OCI-LY1 (cell line): ENCODE measurements around the gene TUBGCP5.

ENCODE experiments used
- H2AFZ ChIP-seq: fragments of 200-600 bp; sonication (generic), shearing (Covaris generic); 2 replicates; pipeline ENCODE4 v1.6.0; 2014; ENCODE audit warnings: antibody characterized with exemption, mild to moderate bottlenecking, low read length
- H3F3A ChIP-seq: fragments of 200-600 bp; sonication (generic), shearing (Covaris generic); 2 replicates; pipeline ENCODE4 v1.6.0; 2014; ENCODE audit warnings: mild to moderate bottlenecking, antibody characterized with exemption, low read length, moderate library complexity; ENCODE audit not compliant: insufficient read depth
- H3K27ac ChIP-seq: fragments of 200-600 bp; sonication (generic); 2 replicates; pipeline ENCODE4 v1.5.1; 2014; ENCODE audit warnings: low read length, mixed run types, mild to moderate bottlenecking, low read depth; ENCODE audit not compliant: poor library complexity, severe bottlenecking
- H3K27me3 ChIP-seq: fragments of 200-600 bp; sonication (generic); 2 replicates; pipeline ENCODE4 v1.6.0; 2014; ENCODE audit warnings: antibody characterized with exemption, mild to moderate bottlenecking, low read length, moderate library complexity; ENCODE audit not compliant: insufficient read depth
- H3K36me3 ChIP-seq: fragments of 200-600 bp; sonication (generic); 2 replicates; pipeline ENCODE4 v1.6.1; 2014; ENCODE audit warnings: mild to moderate bottlenecking, antibody characterized with exemption, low read length, moderate library complexity, mixed read lengths; ENCODE audit not compliant: insufficient read depth
- H3K4me1 ChIP-seq: fragments of 200-600 bp; sonication (generic); 2 replicates; pipeline ENCODE4 v1.5.1; 2014; ENCODE audit warnings: mild to moderate bottlenecking, low read length, moderate library complexity; ENCODE audit not compliant: insufficient read depth, severe bottlenecking
- H3K4me2 ChIP-seq: fragments of 200-600 bp; sonication (generic), shearing (Covaris generic); 2 replicates; pipeline ENCODE4 v1.6.1; 2014; ENCODE audit warnings: low read length
- H3K4me3 ChIP-seq: fragments of 200-600 bp; sonication (generic); 2 replicates; pipeline ENCODE4 v1.5.1; 2014; ENCODE audit warnings: low read length, low read depth, mild to moderate bottlenecking, mixed read lengths; ENCODE audit not compliant: poor library complexity, severe bottlenecking
- H3K79me2 ChIP-seq: fragments of 200-600 bp; shearing (Covaris generic); 2 replicates; pipeline ENCODE4 v1.6.1; 2016; ENCODE audit warnings: mixed run types, low read length, mixed read lengths; ENCODE audit not compliant: insufficient read depth
- H3K9ac ChIP-seq: fragments of 200-600 bp; sonication (generic), shearing (Covaris generic); 2 replicates; pipeline ENCODE4 v1.6.1; 2014; ENCODE audit warnings: mild to moderate bottlenecking, low read length, mixed read lengths
- H3K9me2 ChIP-seq: fragments of 200-600 bp; sonication (generic), shearing (Covaris generic); 2 replicates; pipeline ENCODE4 v1.6.1; 2014; ENCODE audit warnings: low read depth, mild to moderate bottlenecking, low read length, mixed read lengths
- H3K9me3 ChIP-seq: fragments of 200-600 bp; shearing (Covaris generic); 2 replicates; pipeline ENCODE4 v1.6.1; 2014; ENCODE audit warnings: low read length, mixed read lengths
- H4K20me1 ChIP-seq: fragments of 200-600 bp; sonication (generic), shearing (Covaris generic); 2 replicates; pipeline ENCODE4 v1.6.0; 2016; ENCODE audit warnings: mild to moderate bottlenecking, low read length; ENCODE audit not compliant: insufficient read depth
- EZH2 ChIP-seq: fragments of 200-600 bp; sonication (generic), shearing (Covaris generic); IDR thresholded peaks from 2 replicates; pipeline ENCODE4 v1.8.0; 2017; ENCODE audit warnings: borderline replicate concordance, mixed run types, mild to moderate bottlenecking, antibody characterized with exemption, low read length, moderate library complexity, mixed read lengths
- TF ChIP-seq, protein P1 (sequence below): fragments of 200-600 bp; sonication (generic), shearing (Covaris generic); IDR thresholded peaks from 2 replicates; pipeline ENCODE4 v1.5.1; 2017; ENCODE audit warnings: mild to moderate bottlenecking, antibody characterized with exemption, low read length, moderate library complexity, mixed read lengths

TUBGCP5 gene

GRCh38 chr15:23069496-23070166, 30.3 kb upstream of the TUBGCP5 start:
- no peak overlapping the region for H3K4me3 ChIP-seq
- no peak for TF ChIP-seq EZH2
- TF ChIP-seq, protein P1, sequence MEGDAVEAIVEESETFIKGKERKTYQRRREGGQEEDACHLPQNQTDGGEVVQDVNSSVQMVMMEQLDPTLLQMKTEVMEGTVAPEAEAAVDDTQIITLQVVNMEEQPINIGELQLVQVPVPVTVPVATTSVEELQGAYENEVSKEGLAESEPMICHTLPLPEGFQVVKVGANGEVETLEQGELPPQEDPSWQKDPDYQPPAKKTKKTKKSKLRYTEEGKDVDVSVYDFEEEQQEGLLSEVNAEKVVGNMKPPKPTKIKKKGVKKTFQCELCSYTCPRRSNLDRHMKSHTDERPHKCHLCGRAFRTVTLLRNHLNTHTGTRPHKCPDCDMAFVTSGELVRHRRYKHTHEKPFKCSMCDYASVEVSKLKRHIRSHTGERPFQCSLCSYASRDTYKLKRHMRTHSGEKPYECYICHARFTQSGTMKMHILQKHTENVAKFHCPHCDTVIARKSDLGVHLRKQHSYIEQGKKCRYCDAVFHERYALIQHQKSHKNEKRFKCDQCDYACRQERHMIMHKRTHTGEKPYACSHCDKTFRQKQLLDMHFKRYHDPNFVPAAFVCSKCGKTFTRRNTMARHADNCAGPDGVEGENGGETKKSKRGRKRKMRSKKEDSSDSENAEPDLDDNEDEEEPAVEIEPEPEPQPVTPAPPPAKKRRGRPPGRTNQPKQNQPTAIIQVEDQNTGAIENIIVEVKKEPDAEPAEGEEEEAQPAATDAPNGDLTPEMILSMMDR = no peak
- no peaks in the 10 kb centered on the region for H3K9me3 ChIP-seq
- no peaks in the 10 kb centered on the region for H3F3A ChIP-seq
- no peak overlapping the region for H3K27ac ChIP-seq
- H3K79me2 ChIP-seq = no peaks in the 10 kb centered on the region
- H3K36me3 ChIP-seq = no peaks in the 10 kb centered on the region
- H3K27me3 ChIP-seq = no peaks in the 10 kb centered on the region
- H2AFZ ChIP-seq = no peak overlapping the region
- no peaks in the 10 kb centered on the region for H4K20me1 ChIP-seq
- no peaks in the 10 kb centered on the region for H3K9me2 ChIP-seq
- no peak overlapping the region for H3K9ac ChIP-seq
- no peak overlapping the region for H3K4me2 ChIP-seq
- no peaks in the 10 kb centered on the region for H3K4me1 ChIP-seq

GRCh38 chr15:23067416-23067815, 28.0 kb upstream of the TUBGCP5 start:
- Histone ChIP-seq H3F3A (no peaks in the 10 kb centered on the region), H3K9ac (no peak overlapping the region), H3K36me3 (no peaks in the 10 kb centered on the region), H2AFZ (no peak overlapping the region), H3K4me1 (no peaks in the 10 kb centered on the region), H3K4me2 (no peak overlapping the region), H3K9me2 (no peaks in the 10 kb centered on the region), H3K27ac (no peak overlapping the region), H3K27me3 (no peaks in the 10 kb centered on the region), H3K4me3 (no peak overlapping the region), H3K9me3 (no peaks in the 10 kb centered on the region), H3K79me2 (no peaks in the 10 kb centered on the region), H4K20me1 (no peaks in the 10 kb centered on the region)
- no peak for TF ChIP-seq EZH2
- TF ChIP-seq, protein P1 = no peak

DNA sequence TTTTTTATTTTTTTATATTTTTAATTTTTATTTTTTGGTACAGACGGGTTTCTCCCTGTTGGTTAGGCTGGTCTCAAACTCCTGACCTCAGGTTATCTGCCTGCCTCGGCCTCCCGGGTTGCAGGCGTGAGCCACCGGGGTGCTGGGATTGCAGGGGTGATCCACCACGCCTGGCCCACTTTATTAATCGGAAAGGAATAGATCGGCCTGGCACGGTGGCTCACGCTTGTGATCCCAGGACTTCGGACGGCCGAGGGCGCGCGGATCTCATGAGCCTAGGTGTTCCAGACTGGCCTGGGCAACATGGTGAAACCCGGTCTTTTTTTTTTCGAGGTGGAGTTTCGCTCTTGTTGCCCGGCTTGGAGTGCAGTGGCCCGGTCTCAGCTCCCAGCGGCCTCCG, 26.5 kb upstream of the TUBGCP5 start:
- Histone ChIP-seq H3K27me3 (no peaks in the 10 kb centered on the region; the same call in 1 of the 2 replicates), H3K4me2 (no peak overlapping the region), H3F3A (no peaks in the 10 kb centered on the region), H3K9me2 (no peaks in the 10 kb centered on the region), H3K4me3 (no peak overlapping the region), H3K9me3 (no peaks in the 10 kb centered on the region), H3K9ac (no peak overlapping the region), H4K20me1 (no peaks in the 10 kb centered on the region), H3K79me2 (no peaks in the 10 kb centered on the region), H3K36me3 (no peaks in the 10 kb centered on the region), H3K27ac (no peak overlapping the region), H3K4me1 (no peaks in the 10 kb centered on the region), H2AFZ (no peak overlapping the region)
- TF ChIP-seq, protein P1 = no peak
- TF ChIP-seq EZH2 = no peak
